GM21528 (cell line): ENCODE measurements around the gene RASAL3.
"Not testable (repeated sequence)": the region's sequence is repeated elsewhere in the genome, so short reads cannot be mapped to it uniquely, and the experiment has no call there.

Experiments
- ATAC-seq: cut with Tn5 transposase; IDR thresholded peaks from one replicate; pipeline ENCODE4 v1.9.1; 2021; ENCODE audit warnings: mild to moderate bottlenecking, moderate library complexity; ENCODE audit not compliant: unreplicated experiment, low FRiP score

Gene RASAL3

GRCh38 chr19:15421721-15422260 is 42.6 kb downstream of the RASAL3 start:
- ATAC-seq = no peak

- ATAC-seq = no peak
These were observed 43.1 kb downstream of the RASAL3 start for GRCh38 chr19:15421136-15421695.

GRCh38 chr19:15419413-15420025 is 44.8 kb downstream of the RASAL3 start:
- no peak for ATAC-seq

- peak; percentile 90 for ATAC-seq
These were observed 45.5 kb downstream of the RASAL3 start, which contains the start of gene AKAP8L for GRCh38 chr19:15418579-15419412. AKAP8L (minus strand) TSS chr19:15418988; CDS start chr19:15418923, 65 bp downstream.

- no peak for ATAC-seq
These were observed 46.1 kb downstream of the RASAL3 start for GRCh38 chr19:15418231-15418578.

- no peak for ATAC-seq
These were observed 46.6 kb downstream of the RASAL3 start for GRCh38 chr19:15417699-15418098.

GRCh38 chr19:15412832-15413231 is 51.5 kb downstream of the RASAL3 start:
- no peak for ATAC-seq

GRCh38 chr19:15411351-15411750 is 53.0 kb downstream of the RASAL3 start:
- not testable (repeated sequence) for ATAC-seq

- no peak for ATAC-seq
These were observed 59.5 kb downstream of the RASAL3 start for GRCh38 chr19:15404780-15405211.

GRCh38 chr19:15404097-15404779 is 60.1 kb downstream of the RASAL3 start:
- ATAC-seq = no peak

- ATAC-seq = no peak
These were observed 61.2 kb downstream of the RASAL3 start for GRCh38 chr19:15403151-15403531.

- no peak for ATAC-seq
These were observed 61.8 kb downstream of the RASAL3 start for GRCh38 chr19:15402411-15403150.
